ENCODE results near the gene CFD. TPM values are rescaled to one million over a fixed set of nuclear protein-coding genes. Genes with fewer than 3 reads are reported as not detected.

CFD gene
- total RNA-seq, 1 experiment from 2014 or later = 1.9 TPM

- peak overlapping the region in 1 of 2 experiments; percentile 73; a peak in 4 of 5 replicates for H3K4me3 Mint-ChIP-seq
- Histone ChIP-seq H3K18ac (ENCODE audit: insufficient read length, low read depth, low read length) (no peak overlapping the region), H2BK120ac (ENCODE audit: low read depth, low read length, poor library complexity, severe bottlenecking) (no peak overlapping the region), H2AK5ac (ENCODE audit: insufficient read length, low read length) (no peak overlapping the region), H2AFZ (ENCODE audit: low read length) (no peak overlapping the region), H4K8ac (replicated peaks; ENCODE audit: insufficient read length, low read depth, low read length) (no peak overlapping the region), H2BK20ac (ENCODE audit: low read depth, low read length, poor library complexity, severe bottlenecking) (no peak overlapping the region), H3K4me2 (ENCODE audit: insufficient read depth, insufficient read length, low read length) (peak overlapping the region; percentile 9), H4K20me1 (ENCODE audit: control insufficient read depth, insufficient read depth, insufficient read length) (no peaks in the 10 kb centered on the region), H3K56ac (ENCODE audit: insufficient read length, low read depth, low read length) (no peak overlapping the region), H3K23me2 (ENCODE audit: insufficient read length, low read depth, low read length, poor library complexity, severe bottlenecking) (peaks cover 2% of the 10 kb centered on the region), H2BK5ac (ENCODE audit: insufficient read length, low read length) (no peak overlapping the region), H3K79me2 (ENCODE audit: insufficient read depth, low read length) (no peaks in the 10 kb centered on the region), H2BK12ac (ENCODE audit: insufficient read length, low read depth, low read length) (no peak overlapping the region), H4K5ac (ENCODE audit: insufficient read length, low read depth, low read length) (no peak overlapping the region), H3T11ph (ENCODE audit: low read length) (no peak overlapping the region), H3K27me3 (ENCODE audit: insufficient read depth, low read length) (peaks cover 3% of the 10 kb centered on the region; the same call in 1 of the 2 replicates), H3K4me1 (ENCODE audit: insufficient read depth, low read length) (no peaks in the 10 kb centered on the region), H3K9ac (ENCODE audit: extremely low read depth, insufficient read length, low read length) (no peak overlapping the region), H3K9me3 (ENCODE audit: control insufficient read depth, low read depth, low read length) (no peaks in the 10 kb centered on the region), H2BK15ac (ENCODE audit: low read depth, low read length) (no peak overlapping the region), H3K23ac (ENCODE audit: insufficient read length, low read depth, low read length) (no peak overlapping the region), H3K27ac (ENCODE audit: insufficient read length, low read depth, low read length) (no peak overlapping the region), H3K14ac (ENCODE audit: insufficient read depth, low read length) (no peak overlapping the region; the same call in 1 of the 2 replicates), H4K91ac (ENCODE audit: insufficient read length, low read depth, low read length) (no peak overlapping the region), H3K79me1 (ENCODE audit: insufficient read depth, low read depth, low read length, poor library complexity, severe bottlenecking) (no peaks in the 10 kb centered on the region), H3K4ac (ENCODE audit: low read depth, low read length) (no peak overlapping the region)
- H3K36me3 Mint-ChIP-seq (ENCODE audit: insufficient read depth in 1 of 3, low read depth in 3 of 3) = no peaks in the 10 kb centered on the region; a peak in 1 of 7 replicates
- H3K27me3 Mint-ChIP-seq (ENCODE audit: low read depth) = peaks cover 55% of the 10 kb centered on the region
- TF ChIP-seq CTCF (conservative IDR thresholded peaks at IDR 0.05) = peak; percentile 36; the same call in 1 of the 3 replicates
- peaks cover 0 to 4% of the 10 kb centered on the region in 2 experiments; a peak in 2 of 5 replicates for H3K9me3 Mint-ChIP-seq
- peaks cover 2 to 11% of the 10 kb centered on the region in 2 experiments; a peak in 2 of 4 replicates for H3K4me1 Mint-ChIP-seq
- no CpG with 5 or more reads among the region's 46 CpGs for WGBS (ENCODE audit: extremely low coverage, insufficient read length, low lambda C conversion rate)
- DNase-seq = peak; percentile 69
- H3K27ac Mint-ChIP-seq = no peak overlapping the region
These were observed 16.2 kb upstream of the CFD start for GRCh38 chr19:843180-843835.

Data from H9 (cell line).